HFFc6 (cell line): ENCODE measurements around the gene UTS2R. TPM values are rescaled to one million over a fixed set of nuclear protein-coding genes. Genes with fewer than 3 reads are reported as not detected.
"Not testable (repeated sequence)": the region's sequence is repeated elsewhere in the genome, so short reads cannot be mapped to it uniquely, and the experiment has no call there.

Experiments used
- DNase-seq: peaks from one replicate; pipeline ENCODE4 v3.0.0-alpha.2; 2018
- H3K27ac Mint-ChIP-seq: 2 replicates; pipeline ENCODE4 v1.8.0; 2020; ENCODE audit warnings: mild to moderate bottlenecking, mixed read lengths
- H3K27me3 Mint-ChIP-seq: 2 replicates; pipeline ENCODE4 v1.8.0; 2021; ENCODE audit warnings: mild to moderate bottlenecking, moderate library complexity, mixed read lengths; ENCODE audit not compliant: insufficient read depth
- H3K36me3 Mint-ChIP-seq: 2 replicates; pipeline ENCODE4 v1.8.0; 2021; ENCODE audit warnings: low read depth, mixed read lengths
- H3K4me1 Mint-ChIP-seq: 2 replicates; pipeline ENCODE4 v1.8.0; 2020; ENCODE audit warnings: low read depth, mixed read lengths
- H3K4me3 Mint-ChIP-seq: 2 replicates; pipeline ENCODE4 v1.8.0; 2020; ENCODE audit warnings: mild to moderate bottlenecking, moderate library complexity, mixed read lengths
- H3K9me3 Mint-ChIP-seq: 2 replicates; pipeline ENCODE4 v1.8.0; 2020; ENCODE audit warnings: mild to moderate bottlenecking, mixed read lengths
- CTCF ChIP-seq: fragments of 200-600 bp; sonication (generic); IDR thresholded peaks from 2 replicates; pipeline ENCODE4 v1.5.0; 2021; ENCODE audit warnings: antibody characterized with exemption, mild to moderate bottlenecking
- total RNA-seq, 6 experiments: library from RNA; stranded (reverse); fragmentation: NEBNext Ultra II Directional; extraction: Animal tissue kit (Norgen Biotek cat#: 25700); gene quantifications; 2 replicates in 1 of 6; 3 replicates in 5 of 6; pipeline ENCODE4 v1.2.3, GENCODE V29; 2021

UTS2R gene
- total RNA-seq, 6 experiments from 2014 or later, result not detected

- no peak for DNase-seq
- no peaks in the 10 kb centered on the region for H3K36me3 Mint-ChIP-seq
- no peaks in the 10 kb centered on the region for H3K4me1 Mint-ChIP-seq
- TF ChIP-seq CTCF, result no peak
- H3K4me3 Mint-ChIP-seq, result no peak overlapping the region
- no peak overlapping the region for H3K27ac Mint-ChIP-seq
- peaks cover 26% of the 10 kb centered on the region for H3K27me3 Mint-ChIP-seq
- H3K9me3 Mint-ChIP-seq, result no peaks in the 10 kb centered on the region
These were observed 3.6 kb upstream of the UTS2R start for GRCh38 chr17:82367724-82368524.

- DNase-seq, result no peak
- Mint-ChIP-seq H3K27ac (no peak overlapping the region), H3K4me1 (no peaks in the 10 kb centered on the region), H3K9me3 (no peaks in the 10 kb centered on the region), H3K36me3 (no peaks in the 10 kb centered on the region), H3K4me3 (no peak overlapping the region), H3K27me3 (peaks cover 31% of the 10 kb centered on the region)
- no peak for TF ChIP-seq CTCF
These were observed 2.4 kb upstream of the UTS2R start for GRCh38 chr17:82369211-82369610.

GRCh38 chr17:82370471-82371332, 863 bp upstream of the UTS2R start:
- no peaks in the 10 kb centered on the region for H3K9me3 Mint-ChIP-seq
- TF ChIP-seq CTCF, result no peak
- peak overlapping the region; percentile 69 for H3K4me3 Mint-ChIP-seq
- H3K27me3 Mint-ChIP-seq, result peaks cover 30% of the 10 kb centered on the region
- H3K27ac Mint-ChIP-seq, result no peak overlapping the region
- no peaks in the 10 kb centered on the region for H3K4me1 Mint-ChIP-seq
- DNase-seq, result no peak
- H3K36me3 Mint-ChIP-seq, result no peaks in the 10 kb centered on the region

- H3K4me3 Mint-ChIP-seq, result no peak overlapping the region
- no peak for DNase-seq
- H3K4me1 Mint-ChIP-seq, result no peaks in the 10 kb centered on the region
- no peaks in the 10 kb centered on the region for H3K9me3 Mint-ChIP-seq
- no peak overlapping the region for H3K27ac Mint-ChIP-seq
- no peak for TF ChIP-seq CTCF
- H3K36me3 Mint-ChIP-seq, result no peaks in the 10 kb centered on the region
- H3K27me3 Mint-ChIP-seq, result peaks cover 37% of the 10 kb centered on the region
These were observed 895 bp downstream of the UTS2R start for GRCh38 chr17:82372249-82373071.

GRCh38 chr17:82373072-82373452, 1.5 kb downstream of the UTS2R start:
- not testable (repeated sequence) for H3K36me3 Mint-ChIP-seq, H3K4me3 Mint-ChIP-seq, H3K4me1 Mint-ChIP-seq

More at GRCh38 chr17:82373072-82373452, 1.5 kb downstream of the UTS2R start:
- H3K27me3 Mint-ChIP-seq, result peaks cover 38% of the 10 kb centered on the region
- H3K9me3 Mint-ChIP-seq, DNase-seq, H3K27ac Mint-ChIP-seq: not testable (repeated sequence)
